B cell (primary cell): ENCODE results near the gene SLC13A2. TPM values are rescaled to one million over a fixed set of nuclear protein-coding genes. Genes with fewer than 3 reads are reported as not detected.

Source experiments
- ATAC-seq: fragments of 200-7000 bp; cut with Tn5 transposase; one replicate; pipeline ENCODE4 v1.10.0; 2021; ENCODE audit warnings: low read depth, mild to moderate bottlenecking, moderate number of reproducible peaks, moderate library complexity
- CTCF ChIA-PET: fragments of 350-600 bp; sonication (Branson Sonifier 250); formaldehyde crosslinking; loops from one replicate; lab custom pipeline; 2021; ENCODE audit warnings: antibody characterized with exemption, inconsistent platforms; lab: Charles Lee
- POLR2A ChIA-PET: fragments of 350-600 bp; sonication (Branson Sonifier 250); formaldehyde crosslinking; loops from one replicate; lab custom pipeline; 2021; ENCODE audit warnings: antibody characterized with exemption; lab: Charles Lee
- DNase-seq: peaks from one replicate; pipeline ENCODE4 v3.0.0; 2013
- H2AFZ ChIP-seq: 2 replicates; pipeline ENCODE4 v1.6.1; 2012; ENCODE audit warnings: mild to moderate bottlenecking, low read depth, low read length; ENCODE audit not compliant: insufficient read depth, poor library complexity, severe bottlenecking
- H3K27ac ChIP-seq, 2 donors: 1 replicate in 1 of 2; 2 replicates in 1 of 2; pipeline ENCODE4 v1.5.1; 2012 to 2013; ENCODE audit warnings: low read length in 2 of 2, mild to moderate bottlenecking in 2 of 2, moderate library complexity in 1 of 2
- H3K27me3 ChIP-seq, 4 experiments: fragments of 200-600 bp in 1 of 4; sonication (generic) in 1 of 4; replicated peaks in 1 of 4; 1 replicate in 2 of 4; 2 replicates in 2 of 4; pipeline versions ENCODE4 v1.6.1 to v1.7.0; 2013 to 2016; ENCODE audit warnings: low read length in 3 of 4, mild to moderate bottlenecking in 2 of 4, mixed read lengths in 1 of 4, moderate library complexity in 1 of 4; ENCODE audit not compliant: insufficient read depth in 4 of 4, control insufficient read depth in 3 of 4; ENCODE audit errors: control extremely low read depth in 1 of 4
- H3K36me3 ChIP-seq, 2 experiments: replicated peaks in 1 of 2; 1 replicate in 1 of 2; 2 replicates in 1 of 2; pipeline versions ENCODE4 v1.6.1 to v1.7.1; 2013; ENCODE audit warnings: low read length in 1 of 2; ENCODE audit not compliant: insufficient read depth in 2 of 2, control insufficient read depth in 1 of 2; ENCODE audit errors: control extremely low read depth in 1 of 2, extremely low read depth in 1 of 2
- H3K4me1 ChIP-seq, 2 donors: fragments of 200-600 bp in 1 of 2; sonication (generic) in 1 of 2; 1 replicate in 1 of 2; 2 replicates in 1 of 2; pipeline versions ENCODE4 v1.5.1 to v1.6.1; 2013 to 2017; ENCODE audit warnings: low read length in 2 of 2; ENCODE audit not compliant: control insufficient read depth in 2 of 2, insufficient read depth in 2 of 2
- H3K4me2 ChIP-seq: replicated peaks from 2 replicates; pipeline ENCODE3; 2012; ENCODE audit warnings: mild to moderate bottlenecking, low read depth, low read length; ENCODE audit not compliant: poor library complexity, severe bottlenecking
- H3K4me3 ChIP-seq, 5 experiments: fragments of 200-600 bp in 1 of 5; sonication (generic) in 1 of 5; 1 replicate in 3 of 5; 2 replicates in 2 of 5; pipeline versions ENCODE4 v1.5.1 to v1.7.0; 2011 to 2016; ENCODE audit warnings: low read length in 4 of 5, mild to moderate bottlenecking in 4 of 5, low read depth in 2 of 5, control low read depth in 1 of 5, moderate library complexity in 1 of 5; ENCODE audit not compliant: insufficient read depth in 1 of 5; ENCODE audit errors: control extremely low read depth in 1 of 5, extremely low read depth in 1 of 5
- H3K79me2 ChIP-seq: fragments of 200-600 bp; sonication (generic); one replicate; pipeline ENCODE4 v1.6.0; 2016; ENCODE audit warnings: low read length; ENCODE audit not compliant: control insufficient read depth, insufficient read depth
- H3K9ac ChIP-seq: fragments of 200-600 bp; sonication (generic); 2 replicates; pipeline ENCODE4 v1.6.1; 2017; ENCODE audit warnings: mild to moderate bottlenecking, low read length, moderate library complexity
- H3K9me3 ChIP-seq, 3 donors: one replicate each; pipeline versions ENCODE4 v1.6.1 to v1.7.1; 2013; ENCODE audit warnings: low read length in 2 of 3; ENCODE audit not compliant: control insufficient read depth in 2 of 3, insufficient read depth in 1 of 3; ENCODE audit errors: control extremely low read depth in 1 of 3
- H4K20me1 ChIP-seq: 2 replicates; pipeline ENCODE4 v1.6.0; 2012; ENCODE audit warnings: mild to moderate bottlenecking, low read length; ENCODE audit not compliant: insufficient read depth, control insufficient read depth, poor library complexity, severe bottlenecking
- H3K27ac Mint-ChIP-seq: one replicate; pipeline ENCODE4 v1.8.0; 2021; ENCODE audit warnings: mixed read lengths
- H3K27me3 Mint-ChIP-seq: one replicate; pipeline ENCODE4 v1.8.0; 2021; ENCODE audit warnings: mixed read lengths
- H3K4me1 Mint-ChIP-seq: one replicate; pipeline ENCODE4 v1.8.0; 2021; ENCODE audit warnings: mixed read lengths
- H3K4me3 Mint-ChIP-seq: one replicate; pipeline ENCODE4 v1.8.0; 2021; ENCODE audit warnings: mixed read lengths
- H3K9me3 Mint-ChIP-seq: one replicate; pipeline ENCODE4 v1.8.0; 2022; ENCODE audit warnings: mixed read lengths; ENCODE audit not compliant: insufficient read depth
- CTCF ChIP-seq: fragments of 200-600 bp; IDR thresholded peaks from one replicate; pipeline ENCODE4 v1.8.0; 2022; ENCODE audit warnings: antibody characterized with exemption, mild to moderate bottlenecking
- EZH2 ChIP-seq: IDR thresholded peaks from 2 replicates; pipeline ENCODE4 v1.6.1; 2012; ENCODE audit warnings: borderline replicate concordance, low read depth, mild to moderate bottlenecking, moderate library complexity, low read length; ENCODE audit not compliant: insufficient read depth, poor library complexity, severe bottlenecking
- WGBS: methylation state at CpG from one replicate; pipeline ENCODE4 v1.1.5; 2013; ENCODE audit warnings: missing lambda C conversion rate; ENCODE audit not compliant: insufficient coverage; 5-methylcytosine and 5-hydroxymethylcytosine counted together
- intact Hi-C: fragments of 100-400 bp; cut with micrococcal nuclease; formaldehyde crosslinking; loops from one replicate; pipeline ENCODE4 v1.10.0; 2022
- polyA plus RNA-seq: library from polyadenylated mRNA; depleted of rRNA; stranded (reverse); fragments of >200 nt; gene quantifications from 2 replicates; pipeline ENCODE4 v1.2.3, GENCODE V29; 2012
- total RNA-seq, 2 donors: library from RNA; stranded (reverse); fragments of 120-200 nt in 1 of 2; gene quantifications; 1 replicate in 1 of 2; 2 replicates in 1 of 2; pipeline versions ENCODE4 v1.2.3 to v1.2.4, GENCODE V29; 2013 to 2022

The SLC13A2 gene
- total and polyA plus RNA-seq, 2 donors (not counting 1 experiment from before 2014, with no cell fraction given) = not detected

- Histone ChIP-seq H2AFZ (no peak overlapping the region), H3K4me1 (peaks cover 0 to 11% of the 10 kb centered on the region in 2 donors), H3K79me2 (no peaks in the 10 kb centered on the region), H3K27me3 (no peaks in the 10 kb centered on the region), H4K20me1 (no peaks in the 10 kb centered on the region), H3K9me3 (no peaks in the 10 kb centered on the region), H3K4me2 (no peak overlapping the region), H3K36me3 (no peaks in the 10 kb centered on the region), H3K27ac (no peak overlapping the region), H3K9ac (no peak overlapping the region), H3K4me3 (no peak overlapping the region)
- DNase-seq (no peak), ATAC-seq (no peak)
- no peak for TF ChIP-seq CTCF
- Mint-ChIP-seq H3K4me3 (no peak overlapping the region), H3K9me3 (no peaks in the 10 kb centered on the region), H3K27ac (no peak overlapping the region), H3K27me3 (peaks cover 3% of the 10 kb centered on the region), H3K4me1 (peaks cover 11% of the 10 kb centered on the region)
- ChIA-PET CTCF (interaction anchor here (0.9 to 15.2 kb wide), 2 partner anchors 9 to 125 kb away, joined by 3 to 220 read pairs; partner anchors contain the start of gene RSKR), POLR2A (no interaction called here)
- WGBS = 88% methylated on average over 10 of the region's 11 CpGs
- intact Hi-C loops = no loop called here
Observed at GRCh38 chr17:28491286-28491685, 17.8 kb downstream of the SLC13A2 start.

GRCh38 chr17:28491860-28492259 is 18.4 kb downstream of the SLC13A2 start:
- Histone ChIP-seq H3K79me2 (no peaks in the 10 kb centered on the region), H3K36me3 (no peaks in the 10 kb centered on the region), H4K20me1 (no peaks in the 10 kb centered on the region), H3K27me3 (no peaks in the 10 kb centered on the region), H3K4me1 (peaks cover 0 to 11% of the 10 kb centered on the region in 2 donors), H3K9me3 (no peaks in the 10 kb centered on the region), H3K4me2 (no peak overlapping the region), H2AFZ (no peak overlapping the region), H3K4me3 (no peak overlapping the region), H3K27ac (no peak overlapping the region), H3K9ac (no peak overlapping the region)
- DNase-seq = no peak
- Mint-ChIP-seq H3K4me3 (no peak overlapping the region), H3K27ac (no peak overlapping the region), H3K9me3 (no peaks in the 10 kb centered on the region), H3K27me3 (no peaks in the 10 kb centered on the region), H3K4me1 (peaks cover 11% of the 10 kb centered on the region)
- intact Hi-C loops = no loop called here
- no peak for ATAC-seq
- TF ChIP-seq EZH2 = no peak
- POLR2A ChIA-PET = no interaction called here
- CTCF ChIA-PET = interaction anchor here (0.9 to 15.2 kb wide), 4 partner anchors 20 to 124 kb away, joined by 3 to 220 read pairs (median 4); partner anchors contain the start of gene RSKR
- WGBS = 95% methylated on average over 3 of the region's 3 CpGs
